SU-DHL-6 (cell line): ENCODE results near the gene LRP3.
"Not testable (repeated sequence)": the region's sequence is repeated elsewhere in the genome, so short reads cannot be mapped to it uniquely, and the experiment has no call there.

Source experiments
- CTCF ChIP-seq: fragments of 200-600 bp; sonication (generic); IDR thresholded peaks from one replicate; pipeline ENCODE4 v1.5.1; 2017; ENCODE audit warnings: antibody characterized with exemption, mild to moderate bottlenecking, low read length, moderate library complexity; ENCODE audit not compliant: insufficient read depth, poor library complexity, severe bottlenecking
- EZH2phosphoT487 ChIP-seq: fragments of 200-600 bp; sonication (generic), shearing (Covaris generic); conservative IDR thresholded peaks from 2 replicates; pipeline ENCODE4 v1.6.1; 2018; ENCODE audit warnings: mild to moderate bottlenecking, antibody characterized with exemption, low read length, moderate library complexity, mixed read lengths

- TF ChIP-seq CTCF, EZH2phosphoT487: not testable (repeated sequence)
These were observed 28.1 kb downstream of the LRP3 start for GRCh38 chr19:33222255-33222654.
